Fibroblast of pulmonary artery (primary cell): Measurements from ENCODE around the gene ZCCHC7.
"Not testable (repeated sequence)": the region's sequence is repeated elsewhere in the genome, so short reads cannot be mapped to it uniquely, and the experiment has no call there.

Source experiments
- DNase-seq: peaks from one replicate; pipeline ENCODE4 v3.0.0-alpha.2; 2010; ENCODE audit warnings: low read depth
- H3K4me3 ChIP-seq: replicated peaks from 2 replicates; pipeline ENCODE4 v1.5.1; 2011; ENCODE audit warnings: low read depth, mild to moderate bottlenecking, control low read depth, low read length, moderate library complexity
- CTCF ChIP-seq: IDR thresholded peaks from 2 replicates; pipeline ENCODE4 v1.5.1; 2011; ENCODE audit warnings: mild to moderate bottlenecking, control low read depth, low read length, inconsistent platforms; ENCODE audit errors: missing control alignments

The ZCCHC7 gene

GRCh38 chr9:37157726-37158377, 37.5 kb downstream of the ZCCHC7 start:
- no peak overlapping the region for H3K4me3 ChIP-seq
- TF ChIP-seq CTCF: no peak
- DNase-seq: no peak

- DNase-seq: no peak
- H3K4me3 ChIP-seq: no peak overlapping the region
- no peak for TF ChIP-seq CTCF
Measured at GRCh38 chr9:37163299-37163698, 42.9 kb downstream of the ZCCHC7 start.

- not testable (repeated sequence) for H3K4me3 ChIP-seq, DNase-seq
Measured at GRCh38 chr9:37164335-37164734, 44.0 kb downstream of the ZCCHC7 start.

- H3K4me3 ChIP-seq: no peak overlapping the region
- no peak for DNase-seq
- TF ChIP-seq CTCF: no peak
Measured at GRCh38 chr9:37165644-37166043, 45.3 kb downstream of the ZCCHC7 start.

- TF ChIP-seq CTCF: no peak
- DNase-seq: no peak
Measured at GRCh38 chr9:37167456-37168047, 47.2 kb downstream of the ZCCHC7 start.

GRCh38 chr9:37172557-37172956, 52.2 kb downstream of the ZCCHC7 start:
- no peak for TF ChIP-seq CTCF
- DNase-seq: no peak
- no peak overlapping the region for H3K4me3 ChIP-seq

More at GRCh38 chr9:37167456-37168047, 47.2 kb downstream of the ZCCHC7 start:
- H3K4me3 ChIP-seq: no peak overlapping the region

- DNase-seq: peak; percentile 74
- H3K4me3 ChIP-seq: no peak overlapping the region
- no peak for TF ChIP-seq CTCF
Measured at GRCh38 chr9:37174247-37174646, 53.9 kb downstream of the ZCCHC7 start.
